Ovary (tissue), 3 donors: ENCODE data around the gene FBXO7.

Experiments
- CTCF ChIP-seq, 3 donors: fragments of 450-650 bp in 2 of 3; fragments of 200-600 bp in 1 of 3; IDR thresholded peaks; one replicate each; pipeline versions ENCODE4 v1.5.1 to v1.8.0; 2016 to 2022; ENCODE audit warnings: antibody characterized with exemption in 3 of 3, mild to moderate bottlenecking in 1 of 3
- EP300 ChIP-seq: sonication (generic); formaldehyde crosslinking; IDR thresholded peaks from one replicate; pipeline ENCODE4 v1.6.1; 2017; ENCODE audit warnings: antibody characterized with exemption
- POLR2A ChIP-seq: fragments of 450-650 bp; IDR thresholded peaks from one replicate; pipeline ENCODE4 v1.6.1; 2017; ENCODE audit warnings: antibody characterized with exemption, mild to moderate bottlenecking, moderate library complexity
- donor health status: DM: no; HTN: no; CAD: no.

GRCh38 chr22:32457031-32457430, 17.6 kb upstream of the FBXO7 start:
- no peak for TF ChIP-seq POLR2A
- no peak for TF ChIP-seq CTCF (IDR thresholded peaks at IDR 0.05)
- no peak for TF ChIP-seq EP300
